Transverse colon (tissue), 4 donors: ENCODE results near the gene MOGAT3. TPM values are rescaled to one million over a fixed set of nuclear protein-coding genes. Genes with fewer than 3 reads are reported as not detected.

ENCODE experiments used
- DNase-seq: peaks from one replicate; pipeline ENCODE4 v3.0.0-alpha.2; 2019
- H3K27ac ChIP-seq, 4 donors: fragments of 200-600 bp; sonication (generic); 2 replicates each; pipeline ENCODE4 v1.5.1; 2016 to 2018; ENCODE audit warnings: inconsistent platforms in 4 of 4
- H3K27me3 ChIP-seq: fragments of 200-600 bp; sonication (generic); 2 replicates; pipeline ENCODE4 v1.5.1; 2017; ENCODE audit warnings: inconsistent platforms
- H3K36me3 ChIP-seq, 4 donors: fragments of 200-600 bp; sonication (generic); 2 replicates each; pipeline ENCODE4 v1.5.1; 2017 to 2019; ENCODE audit warnings: inconsistent platforms in 4 of 4
- H3K4me1 ChIP-seq, 4 donors: fragments of 200-600 bp; sonication (generic); 2 replicates each; pipeline ENCODE4 v1.5.1; 2017 to 2020; ENCODE audit warnings: inconsistent platforms in 4 of 4
- H3K4me3 ChIP-seq, 4 donors: fragments of 200-600 bp; sonication (generic); 1 replicate in 1 of 4; 2 replicates in 3 of 4; pipeline versions ENCODE4 v1.5.1 to v1.6.1; 2017 to 2019; ENCODE audit warnings: inconsistent platforms in 4 of 4
- H3K9me3 ChIP-seq, 2 donors: fragments of 200-600 bp; sonication (generic); 2 replicates each; pipeline ENCODE4 v1.5.1; 2017 to 2019; ENCODE audit warnings: inconsistent platforms in 2 of 2
- EP300 ChIP-seq: sonication (generic); formaldehyde crosslinking; IDR thresholded peaks from one replicate; pipeline ENCODE4 v1.6.1; 2017; ENCODE audit warnings: antibody characterized with exemption, low read depth
- POLR2A ChIP-seq: fragments of 450-650 bp; IDR thresholded peaks from one replicate; pipeline ENCODE4 v1.6.1; 2016; ENCODE audit warnings: antibody characterized with exemption, mild to moderate bottlenecking, moderate library complexity
- POLR2AphosphoS5 ChIP-seq, 3 donors: sonication (generic); formaldehyde crosslinking; IDR thresholded peaks; one replicate each; pipeline ENCODE4 v1.6.1; 2016; ENCODE audit warnings: antibody characterized with exemption in 3 of 3
- WGBS, 2 donors: methylation state at CpG; one replicate each; pipeline ENCODE4 v1.1.5; 2018; ENCODE audit warnings: low coverage in 1 of 2; 5-methylcytosine and 5-hydroxymethylcytosine counted together
- in situ Hi-C, 4 donors: fragments of 200-750 bp; cut with MboI; loops; one replicate each; pipeline versions ENCODE4 v1.15.0 to v1.15.1; 2017; ENCODE audit warnings: low sequenced_read_pairs in 3 of 4, low pct_ligation_motif_present in 1 of 4, low pct_unique_long_range_greater_than_20kb in 1 of 4
- intact Hi-C: fragments of 100-400 bp; cut with DNase I; formaldehyde crosslinking; loops from one replicate; pipeline ENCODE4 v1.15.1; 2023; ENCODE audit warnings: low total_unique reads
- total RNA-seq, 4 donors: library from RNA; depleted of rRNA; stranded (reverse); fragments of >200 nt; gene quantifications; one replicate each; pipeline ENCODE4 v1.1.0, GENCODE V29; 2016
- TF ChIP-seq, protein P1 (sequence below), 5 experiments: fragments of 200-600 bp in 3 of 5; fragments of 450-650 bp in 2 of 5; sonication (generic) in 3 of 5; IDR thresholded peaks; 1 replicate in 2 of 5; 2 replicates in 3 of 5; pipeline ENCODE4 v1.5.1; 2016 to 2017; ENCODE audit warnings: antibody characterized with exemption in 5 of 5, inconsistent platforms in 3 of 5, mild to moderate bottlenecking in 2 of 5, moderate library complexity in 1 of 5

The MOGAT3 gene
- total RNA-seq, 4 donors from 2014 or later: 31.7 to 56.9 (median 44.3) TPM

DNA sequence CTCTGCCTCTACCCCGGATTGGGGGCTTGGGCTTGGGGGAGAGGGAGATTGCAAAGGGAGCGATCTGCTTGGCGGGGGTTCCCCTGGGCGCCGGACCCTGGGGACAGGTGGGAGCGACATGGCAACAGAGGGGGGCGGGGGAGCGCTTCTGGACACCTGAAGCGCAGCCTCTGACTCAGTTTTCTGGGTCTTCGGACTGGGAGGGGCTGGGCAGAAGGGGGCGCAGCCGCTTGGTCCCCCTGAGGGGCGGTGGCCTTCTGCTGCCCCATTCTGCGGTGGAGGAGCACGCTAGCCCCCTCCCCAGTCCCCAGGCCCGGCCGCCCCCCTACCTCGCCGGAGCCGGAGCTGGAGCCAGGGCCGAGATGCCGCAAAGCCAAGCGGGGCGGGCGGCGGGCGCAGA lies 21.1 kb downstream of the MOGAT3 start:
- WGBS, 2 donors: 10% methylated on average over 14 of the region's 27 CpGs; no CpG with 5 or more reads in 1 of the 2 donors
- in situ Hi-C loops: no loop called here

DNA sequence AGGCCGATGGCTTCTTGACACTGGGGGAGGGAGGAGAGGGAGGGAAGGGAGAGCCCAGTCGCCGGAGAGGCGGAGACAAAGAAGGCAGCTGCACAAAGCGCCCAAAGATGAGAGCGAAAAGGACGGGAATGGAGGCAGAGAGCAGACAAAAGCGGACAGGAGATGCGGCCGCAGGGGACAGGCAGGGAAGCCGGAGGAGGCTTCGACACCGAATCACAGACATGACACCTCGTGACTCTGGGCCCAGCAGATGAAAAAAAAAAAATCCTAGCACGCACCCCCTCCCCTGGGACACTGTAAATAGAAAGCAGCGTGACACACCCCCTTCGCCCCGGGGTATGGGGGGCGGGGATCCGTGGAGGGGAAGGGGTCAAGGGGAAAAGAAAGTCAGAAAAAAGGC lies 21.7 kb downstream of the MOGAT3 start:
- intact Hi-C loops (loop anchor here (5.0 kb wide), 1 partner anchor 272 kb away; no protein-coding TSS in a partner anchor), in situ Hi-C loops (no loop called here)
- no peak overlapping the region for H3K4me3 ChIP-seq
- no peaks in the 10 kb centered on the region for H3K9me3 ChIP-seq
- H3K27me3 ChIP-seq: peaks cover 87% of the 10 kb centered on the region
- TF ChIP-seq EP300: no peak
- TF ChIP-seq POLR2A: no peak
- H3K36me3 ChIP-seq: no peaks in the 10 kb centered on the region
- DNase-seq: no peak
- peaks cover 5 to 17% (median 13%) of the 10 kb centered on the region in 4 donors for H3K4me1 ChIP-seq
- 0 to 4% methylated on average over 1 to 20 of the region's 20 CpGs for WGBS, 2 donors
- H3K27ac ChIP-seq: no peak overlapping the region

More for the DNA sequence above, 21.1 kb downstream of the MOGAT3 start:
- no peak for DNase-seq
- TF ChIP-seq EP300: no peak
- no peak for TF ChIP-seq POLR2AphosphoS5 (IDR thresholded peaks at IDR 0.05)
- TF ChIP-seq POLR2A: no peak
- TF ChIP-seq, protein P1, sequence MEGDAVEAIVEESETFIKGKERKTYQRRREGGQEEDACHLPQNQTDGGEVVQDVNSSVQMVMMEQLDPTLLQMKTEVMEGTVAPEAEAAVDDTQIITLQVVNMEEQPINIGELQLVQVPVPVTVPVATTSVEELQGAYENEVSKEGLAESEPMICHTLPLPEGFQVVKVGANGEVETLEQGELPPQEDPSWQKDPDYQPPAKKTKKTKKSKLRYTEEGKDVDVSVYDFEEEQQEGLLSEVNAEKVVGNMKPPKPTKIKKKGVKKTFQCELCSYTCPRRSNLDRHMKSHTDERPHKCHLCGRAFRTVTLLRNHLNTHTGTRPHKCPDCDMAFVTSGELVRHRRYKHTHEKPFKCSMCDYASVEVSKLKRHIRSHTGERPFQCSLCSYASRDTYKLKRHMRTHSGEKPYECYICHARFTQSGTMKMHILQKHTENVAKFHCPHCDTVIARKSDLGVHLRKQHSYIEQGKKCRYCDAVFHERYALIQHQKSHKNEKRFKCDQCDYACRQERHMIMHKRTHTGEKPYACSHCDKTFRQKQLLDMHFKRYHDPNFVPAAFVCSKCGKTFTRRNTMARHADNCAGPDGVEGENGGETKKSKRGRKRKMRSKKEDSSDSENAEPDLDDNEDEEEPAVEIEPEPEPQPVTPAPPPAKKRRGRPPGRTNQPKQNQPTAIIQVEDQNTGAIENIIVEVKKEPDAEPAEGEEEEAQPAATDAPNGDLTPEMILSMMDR (IDR thresholded peaks at IDR 0.05): no peak
- Histone ChIP-seq H3K27ac (no peak overlapping the region), H3K4me1 (peaks cover 5 to 17% (median 12%) of the 10 kb centered on the region in 4 donors), H3K36me3 (no peaks in the 10 kb centered on the region), H3K4me3 (peak overlapping the region in 1 of 4 donors; percentile 13), H3K9me3 (no peaks in the 10 kb centered on the region), H3K27me3 (peaks cover 81% of the 10 kb centered on the region)
- intact Hi-C loops: loop anchor here (5.0 kb wide), 1 partner anchor 272 kb away; no protein-coding TSS in a partner anchor

- no peak for TF ChIP-seq POLR2A
- TF ChIP-seq EP300: no peak
- TF ChIP-seq, protein P1 (IDR thresholded peaks at IDR 0.05): no peak
- TF ChIP-seq POLR2AphosphoS5 (IDR thresholded peaks at IDR 0.05): no peak
- no peaks in the 10 kb centered on the region for H3K36me3 ChIP-seq
- in situ Hi-C loops: no loop called here
- intact Hi-C loops: loop anchor here (5.0 kb wide), 1 partner anchor 270 kb away; no protein-coding TSS in a partner anchor
- H3K27me3 ChIP-seq: peaks cover 100% of the 10 kb centered on the region
- H3K4me1 ChIP-seq: peaks cover 5 to 32% (median 26%) of the 10 kb centered on the region in 4 donors
- H3K9me3 ChIP-seq: no peaks in the 10 kb centered on the region
- H3K4me3 ChIP-seq: no peak overlapping the region
- DNase-seq: no peak
- no peak overlapping the region for H3K27ac ChIP-seq
- 79% methylated on average over 2 of the region's 2 CpGs; no CpG with 5 or more reads in 1 of the 2 donors for WGBS, 2 donors
These were observed 23.2 kb downstream of the MOGAT3 start for GRCh38 chr7:101177644-101178043.

DNA sequence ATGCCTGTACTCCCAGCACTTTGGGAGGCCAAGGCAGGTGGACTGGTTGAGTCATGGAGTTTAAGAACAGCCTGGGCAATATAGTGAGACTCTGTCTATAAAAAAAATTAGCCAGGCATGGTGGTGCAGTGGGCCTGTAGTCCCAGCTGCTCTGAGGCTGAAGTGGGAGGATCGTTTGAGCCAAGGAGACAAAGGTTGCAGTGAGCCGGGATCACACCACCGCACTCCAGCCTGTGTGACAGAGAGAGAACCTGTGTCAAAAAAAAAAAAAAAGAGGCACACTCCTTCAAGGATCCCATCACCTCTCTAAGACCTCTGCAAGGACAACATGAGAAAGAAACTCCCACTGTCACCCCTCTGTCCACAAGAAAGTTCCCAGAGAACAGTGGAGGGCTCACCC lies 25.2 kb downstream of the MOGAT3 start:
- 38% methylated on average over 3 of the region's 3 CpGs; no CpG with 5 or more reads in 1 of the 2 donors for WGBS, 2 donors
- intact Hi-C loops (loop anchor here (5.0 kb wide), 1 partner anchor 268 kb away; no protein-coding TSS in a partner anchor), in situ Hi-C loops (no loop called here)
- DNase-seq: no peak
- Histone ChIP-seq H3K4me3 (no peak overlapping the region), H3K27me3 (peaks cover 100% of the 10 kb centered on the region), H3K4me1 (peaks cover 8 to 40% (median 37%) of the 10 kb centered on the region in 4 donors), H3K9me3 (no peaks in the 10 kb centered on the region), H3K36me3 (no peaks in the 10 kb centered on the region), H3K27ac (no peak overlapping the region)
- TF ChIP-seq EP300: no peak

- Histone ChIP-seq H3K27ac (no peak overlapping the region), H3K4me1 (peaks cover 12 to 38% (median 35%) of the 10 kb centered on the region in 4 donors), H3K9me3 (no peaks in the 10 kb centered on the region), H3K4me3 (no peak overlapping the region), H3K27me3 (peaks cover 100% of the 10 kb centered on the region), H3K36me3 (no peaks in the 10 kb centered on the region)
- TF ChIP-seq, protein P1 (IDR thresholded peaks at IDR 0.05): no peak
- TF ChIP-seq EP300: no peak
- no peak for TF ChIP-seq POLR2A
- no peak for TF ChIP-seq POLR2AphosphoS5 (IDR thresholded peaks at IDR 0.05)
- DNase-seq: no peak
- in situ Hi-C loops (no loop called here), intact Hi-C loops (no loop called here)
- 40% methylated on average over 26 of the region's 28 CpGs; no CpG with 5 or more reads in 1 of the 2 donors for WGBS, 2 donors
These were observed 26.4 kb downstream of the MOGAT3 start for GRCh38 chr7:101174322-101174854.
